SK-N-SH treated with all-trans-retinoic acid at 6 μM for 48 hours (cell line): Measurements from ENCODE around the gene CD163L1.

Experiments used
- ATAC-seq: fragments of 200-7000 bp; cut with Tn5 transposase; 3 replicates; pipeline ENCODE4 v1.9.1; 2020; ENCODE audit warnings: mild to moderate bottlenecking, moderate library complexity
- ARNTL ChIP-seq: fragments of 450-650 bp; formaldehyde crosslinking; IDR thresholded peaks from 2 replicates; pipeline ENCODE4 v1.5.0; 2020; ENCODE audit warnings: low read depth, mild to moderate bottlenecking, moderate library complexity, borderline replicate concordance
- BACH2 ChIP-seq: fragments of 250-450 bp; sonication (Bioruptor Pico); IDR thresholded peaks from 2 replicates; pipeline ENCODE4 v1.9.0; 2021; ENCODE audit warnings: mild to moderate bottlenecking, borderline replicate concordance
- CSDC2 ChIP-seq: fragments of 250-450 bp; sonication (Bioruptor Pico); IDR thresholded peaks from 2 replicates; pipeline ENCODE4 v1.5.0; 2020; ENCODE audit warnings: mild to moderate bottlenecking, moderate library complexity
- CSRNP3 ChIP-seq: fragments of 250-450 bp; sonication (Bioruptor Pico); IDR thresholded peaks from 2 replicates; pipeline ENCODE4 v1.5.1; 2021; ENCODE audit warnings: mild to moderate bottlenecking, moderate library complexity
- ESRRG ChIP-seq: fragments of 250-450 bp; sonication (Bioruptor Pico); IDR thresholded peaks from 2 replicates; pipeline ENCODE4 v1.6.1; 2021; ENCODE audit warnings: mild to moderate bottlenecking
- GLIS3 ChIP-seq: fragments of 250-450 bp; sonication (Bioruptor Pico); IDR thresholded peaks from 2 replicates; pipeline ENCODE4 v1.5.0; 2020; ENCODE audit warnings: mild to moderate bottlenecking, moderate library complexity
- ISL1 ChIP-seq: fragments of 250-450 bp; sonication (Bioruptor Pico); IDR thresholded peaks from 2 replicates; pipeline ENCODE4 v2.1.2; 2022; ENCODE audit warnings: mild to moderate bottlenecking, moderate library complexity
- PPARA ChIP-seq: fragments of 250-450 bp; sonication (Bioruptor Pico); IDR thresholded peaks from 2 replicates; pipeline ENCODE4 v1.5.0; 2020; ENCODE audit warnings: mild to moderate bottlenecking, borderline replicate concordance
- RARB ChIP-seq: fragments of 250-450 bp; sonication (Bioruptor Pico); IDR thresholded peaks from 2 replicates; pipeline ENCODE4 v1.8.0; 2021; ENCODE audit warnings: mild to moderate bottlenecking, moderate library complexity
- SNAI2 ChIP-seq: fragments of 250-450 bp; sonication (Bioruptor Pico); IDR thresholded peaks from 2 replicates; pipeline ENCODE4 v1.5.0; 2020; ENCODE audit warnings: mild to moderate bottlenecking, moderate library complexity
- TCF4 ChIP-seq: fragments of 250-450 bp; sonication (Bioruptor Pico); IDR thresholded peaks from 2 replicates; pipeline ENCODE4 v1.8.0; 2021; ENCODE audit warnings: mild to moderate bottlenecking, moderate library complexity, borderline replicate concordance
- TOX ChIP-seq: fragments of 250-450 bp; sonication (Bioruptor Pico); IDR thresholded peaks from 2 replicates; pipeline ENCODE4 v1.8.0; 2021; ENCODE audit warnings: mild to moderate bottlenecking, moderate library complexity, borderline replicate concordance
- ZC3H10 ChIP-seq: fragments of 250-450 bp; sonication (Bioruptor Pico); IDR thresholded peaks from 2 replicates; pipeline ENCODE4 v1.5.1; 2021; ENCODE audit warnings: mild to moderate bottlenecking, moderate library complexity
- ZFP30 ChIP-seq: fragments of 450-650 bp; formaldehyde crosslinking; IDR thresholded peaks from 2 replicates; pipeline ENCODE4 v1.5.0; 2022; ENCODE audit warnings: mild to moderate bottlenecking, moderate library complexity
- ZNF565 ChIP-seq: fragments of 450-650 bp; formaldehyde crosslinking; conservative IDR thresholded peaks from 2 replicates; pipeline ENCODE4 v1.5.0; 2020; ENCODE audit warnings: low read depth, mild to moderate bottlenecking, moderate library complexity
- ZNF70 ChIP-seq: fragments of 450-650 bp; formaldehyde crosslinking; IDR thresholded peaks from 2 replicates; pipeline ENCODE4 v1.5.0; 2020; ENCODE audit warnings: mild to moderate bottlenecking, moderate library complexity
- ZNF8 ChIP-seq: fragments of 450-650 bp; formaldehyde crosslinking; IDR thresholded peaks from 2 replicates; pipeline ENCODE4 v1.5.0; 2020; ENCODE audit warnings: mild to moderate bottlenecking, moderate library complexity
- TF ChIP-seq, protein P1 (sequence below): fragments of 250-450 bp; sonication (Bioruptor Pico); IDR thresholded peaks from 2 replicates; pipeline ENCODE4 v1.5.0; 2020; ENCODE audit warnings: mild to moderate bottlenecking, moderate library complexity
- TF ChIP-seq, protein P2 (sequence below): fragments of 250-450 bp; sonication (Bioruptor Pico); IDR thresholded peaks from 2 replicates; pipeline ENCODE4 v1.5.1; 2020; ENCODE audit warnings: low read depth, mild to moderate bottlenecking, moderate library complexity
- TF ChIP-seq, protein P3 (sequence below): fragments of 250-450 bp; sonication (Bioruptor Pico); IDR thresholded peaks from 2 replicates; pipeline ENCODE4 v1.8.0; 2020; ENCODE audit warnings: mild to moderate bottlenecking, moderate library complexity, borderline replicate concordance

CD163L1 gene

DNA sequence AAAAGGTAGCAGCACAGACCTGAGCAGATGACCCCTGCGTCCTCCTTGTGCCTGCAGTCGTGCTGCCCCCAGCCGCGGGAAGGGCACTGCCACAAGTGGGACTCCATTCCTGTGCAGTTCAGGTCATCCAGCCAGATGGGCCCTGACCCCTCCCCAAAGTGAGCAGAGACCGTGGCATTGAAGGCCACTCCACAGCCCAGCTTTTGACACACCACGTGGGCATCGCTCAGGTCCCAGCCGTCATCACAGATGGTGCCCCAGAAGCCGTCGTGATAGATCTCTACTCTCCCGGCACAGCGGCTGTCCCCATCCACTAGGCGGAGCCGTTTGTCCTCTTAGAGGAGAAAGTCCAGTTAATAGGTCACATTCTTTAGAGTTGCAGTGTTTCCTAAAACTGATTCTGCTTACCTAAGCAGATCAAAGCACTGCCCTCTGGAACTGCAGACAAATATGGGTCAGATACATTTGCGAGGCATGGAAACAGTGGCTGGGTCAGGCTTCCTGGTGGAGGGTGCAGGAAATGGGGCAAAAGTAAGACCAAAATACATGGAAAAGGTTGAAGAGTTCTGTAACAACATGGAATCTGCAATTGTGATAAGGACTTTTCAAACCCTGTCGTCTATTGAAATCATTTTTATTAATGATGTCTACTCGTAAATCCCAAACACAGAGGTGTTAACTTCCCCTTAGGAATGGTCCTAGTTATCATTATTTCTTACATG, 69.4 kb downstream of the CD163L1 start:
- ATAC-seq = peak; percentile 90
- no peak for TF ChIP-seq TCF4 (CRISPR knock-in tag)
- TF ChIP-seq, protein P1, sequence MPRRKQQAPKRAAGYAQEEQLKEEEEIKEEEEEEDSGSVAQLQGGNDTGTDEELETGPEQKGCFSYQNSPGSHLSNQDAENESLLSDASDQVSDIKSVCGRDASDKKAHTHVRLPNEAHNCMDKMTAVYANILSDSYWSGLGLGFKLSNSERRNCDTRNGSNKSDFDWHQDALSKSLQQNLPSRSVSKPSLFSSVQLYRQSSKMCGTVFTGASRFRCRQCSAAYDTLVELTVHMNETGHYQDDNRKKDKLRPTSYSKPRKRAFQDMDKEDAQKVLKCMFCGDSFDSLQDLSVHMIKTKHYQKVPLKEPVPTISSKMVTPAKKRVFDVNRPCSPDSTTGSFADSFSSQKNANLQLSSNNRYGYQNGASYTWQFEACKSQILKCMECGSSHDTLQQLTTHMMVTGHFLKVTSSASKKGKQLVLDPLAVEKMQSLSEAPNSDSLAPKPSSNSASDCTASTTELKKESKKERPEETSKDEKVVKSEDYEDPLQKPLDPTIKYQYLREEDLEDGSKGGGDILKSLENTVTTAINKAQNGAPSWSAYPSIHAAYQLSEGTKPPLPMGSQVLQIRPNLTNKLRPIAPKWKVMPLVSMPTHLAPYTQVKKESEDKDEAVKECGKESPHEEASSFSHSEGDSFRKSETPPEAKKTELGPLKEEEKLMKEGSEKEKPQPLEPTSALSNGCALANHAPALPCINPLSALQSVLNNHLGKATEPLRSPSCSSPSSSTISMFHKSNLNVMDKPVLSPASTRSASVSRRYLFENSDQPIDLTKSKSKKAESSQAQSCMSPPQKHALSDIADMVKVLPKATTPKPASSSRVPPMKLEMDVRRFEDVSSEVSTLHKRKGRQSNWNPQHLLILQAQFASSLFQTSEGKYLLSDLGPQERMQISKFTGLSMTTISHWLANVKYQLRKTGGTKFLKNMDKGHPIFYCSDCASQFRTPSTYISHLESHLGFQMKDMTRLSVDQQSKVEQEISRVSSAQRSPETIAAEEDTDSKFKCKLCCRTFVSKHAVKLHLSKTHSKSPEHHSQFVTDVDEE = no peak
- TF ChIP-seq BACH2 (CRISPR knock-in tag) = no peak
- TF ChIP-seq, protein P2, sequence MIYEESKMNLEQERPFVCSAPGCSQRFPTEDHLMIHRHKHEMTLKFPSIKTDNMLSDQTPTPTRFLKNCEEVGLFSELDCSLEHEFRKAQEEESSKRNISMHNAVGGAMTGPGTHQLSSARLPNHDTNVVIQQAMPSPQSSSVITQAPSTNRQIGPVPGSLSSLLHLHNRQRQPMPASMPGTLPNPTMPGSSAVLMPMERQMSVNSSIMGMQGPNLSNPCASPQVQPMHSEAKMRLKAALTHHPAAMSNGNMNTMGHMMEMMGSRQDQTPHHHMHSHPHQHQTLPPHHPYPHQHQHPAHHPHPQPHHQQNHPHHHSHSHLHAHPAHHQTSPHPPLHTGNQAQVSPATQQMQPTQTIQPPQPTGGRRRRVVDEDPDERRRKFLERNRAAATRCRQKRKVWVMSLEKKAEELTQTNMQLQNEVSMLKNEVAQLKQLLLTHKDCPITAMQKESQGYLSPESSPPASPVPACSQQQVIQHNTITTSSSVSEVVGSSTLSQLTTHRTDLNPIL (CRISPR knock-in tag) = no peak
- no peak for TF ChIP-seq CSDC2
- TF ChIP-seq, protein P3, sequence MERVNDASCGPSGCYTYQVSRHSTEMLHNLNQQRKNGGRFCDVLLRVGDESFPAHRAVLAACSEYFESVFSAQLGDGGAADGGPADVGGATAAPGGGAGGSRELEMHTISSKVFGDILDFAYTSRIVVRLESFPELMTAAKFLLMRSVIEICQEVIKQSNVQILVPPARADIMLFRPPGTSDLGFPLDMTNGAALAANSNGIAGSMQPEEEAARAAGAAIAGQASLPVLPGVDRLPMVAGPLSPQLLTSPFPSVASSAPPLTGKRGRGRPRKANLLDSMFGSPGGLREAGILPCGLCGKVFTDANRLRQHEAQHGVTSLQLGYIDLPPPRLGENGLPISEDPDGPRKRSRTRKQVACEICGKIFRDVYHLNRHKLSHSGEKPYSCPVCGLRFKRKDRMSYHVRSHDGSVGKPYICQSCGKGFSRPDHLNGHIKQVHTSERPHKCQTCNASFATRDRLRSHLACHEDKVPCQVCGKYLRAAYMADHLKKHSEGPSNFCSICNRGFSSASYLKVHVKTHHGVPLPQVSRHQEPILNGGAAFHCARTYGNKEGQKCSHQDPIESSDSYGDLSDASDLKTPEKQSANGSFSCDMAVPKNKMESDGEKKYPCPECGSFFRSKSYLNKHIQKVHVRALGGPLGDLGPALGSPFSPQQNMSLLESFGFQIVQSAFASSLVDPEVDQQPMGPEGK = no peak
- no peak for TF ChIP-seq ZNF565 (CRISPR knock-in tag)
- TF ChIP-seq ZNF8 = no peak
- TF ChIP-seq RARB (CRISPR knock-in tag) = no peak
- no peak for TF ChIP-seq CSRNP3 (CRISPR knock-in tag)
- TF ChIP-seq ESRRG (CRISPR knock-in tag) = no peak
- TF ChIP-seq SNAI2 = no peak
- no peak for TF ChIP-seq GLIS3
- no peak for TF ChIP-seq PPARA (CRISPR knock-in tag)
- no peak for TF ChIP-seq ZNF70 (CRISPR knock-in tag)
- no peak for TF ChIP-seq ARNTL (CRISPR knock-in tag)
- no peak for TF ChIP-seq TOX
- TF ChIP-seq ZC3H10 (CRISPR knock-in tag) = no peak

GRCh38 chr12:7373226-7373625, 70.7 kb downstream of the CD163L1 start:
- TF ChIP-seq ZFP30 (CRISPR knock-in tag) = no peak
- TF ChIP-seq ZNF565 (CRISPR knock-in tag) = no peak
- TF ChIP-seq BACH2 (CRISPR knock-in tag) = no peak
- no peak for TF ChIP-seq PPARA (CRISPR knock-in tag)
- TF ChIP-seq, protein P2 (CRISPR knock-in tag) = no peak
- TF ChIP-seq RARB (CRISPR knock-in tag) = no peak
- TF ChIP-seq ARNTL (CRISPR knock-in tag) = no peak
- TF ChIP-seq ZNF70 (CRISPR knock-in tag) = no peak
- TF ChIP-seq ISL1 (CRISPR knock-in tag) = no peak
- no peak for TF ChIP-seq SNAI2
- no peak for TF ChIP-seq ZNF8
- TF ChIP-seq, protein P3 = no peak
- ATAC-seq = no peak
